Stimulated activated naive B cell treated with anti-CD40 and anti-IgM and Interleukin-4, amounts not matched to agents 10 μg/mL and 1 μg/mL and 100 μg/mL, for 72 hours (primary cell): Measurements from ENCODE around the gene HOXD13.

ENCODE experiments used
- ATAC-seq, 2 donors: fragments of 150-1000 bp; cut with Tn5 transposase; replicated peaks; 2 replicates each; pipeline ENCODE4 v1.10.0; 2021; ENCODE audit warnings: moderate library complexity in 1 of 2
- DNase-seq: peaks from one replicate; pipeline ENCODE4 v3.0.0; 2021
- H3K27ac Mint-ChIP-seq: one replicate; pipeline ENCODE4 v1.8.0; 2022; ENCODE audit warnings: mild to moderate bottlenecking, mixed read lengths
- H3K27me3 Mint-ChIP-seq, 2 donors: one replicate each; pipeline ENCODE4 v1.8.0; 2022; ENCODE audit warnings: mixed read lengths in 2 of 2
- H3K36me3 Mint-ChIP-seq, 2 donors: one replicate each; pipeline ENCODE4 v1.8.0; 2022; ENCODE audit warnings: mixed read lengths in 2 of 2, mild to moderate bottlenecking in 1 of 2
- H3K4me1 Mint-ChIP-seq, 2 donors: one replicate each; pipeline ENCODE4 v1.8.0; 2022; ENCODE audit warnings: mixed read lengths in 2 of 2, mild to moderate bottlenecking in 1 of 2
- H3K4me3 Mint-ChIP-seq, 2 donors: one replicate each; pipeline ENCODE4 v1.8.0; 2022; ENCODE audit warnings: mild to moderate bottlenecking in 2 of 2, mixed read lengths in 2 of 2, moderate library complexity in 1 of 2
- H3K9me3 Mint-ChIP-seq, 2 donors: one replicate each; pipeline ENCODE4 v1.8.0; 2022; ENCODE audit warnings: mixed read lengths in 2 of 2, mild to moderate bottlenecking in 1 of 2

The HOXD13 gene

DNA sequence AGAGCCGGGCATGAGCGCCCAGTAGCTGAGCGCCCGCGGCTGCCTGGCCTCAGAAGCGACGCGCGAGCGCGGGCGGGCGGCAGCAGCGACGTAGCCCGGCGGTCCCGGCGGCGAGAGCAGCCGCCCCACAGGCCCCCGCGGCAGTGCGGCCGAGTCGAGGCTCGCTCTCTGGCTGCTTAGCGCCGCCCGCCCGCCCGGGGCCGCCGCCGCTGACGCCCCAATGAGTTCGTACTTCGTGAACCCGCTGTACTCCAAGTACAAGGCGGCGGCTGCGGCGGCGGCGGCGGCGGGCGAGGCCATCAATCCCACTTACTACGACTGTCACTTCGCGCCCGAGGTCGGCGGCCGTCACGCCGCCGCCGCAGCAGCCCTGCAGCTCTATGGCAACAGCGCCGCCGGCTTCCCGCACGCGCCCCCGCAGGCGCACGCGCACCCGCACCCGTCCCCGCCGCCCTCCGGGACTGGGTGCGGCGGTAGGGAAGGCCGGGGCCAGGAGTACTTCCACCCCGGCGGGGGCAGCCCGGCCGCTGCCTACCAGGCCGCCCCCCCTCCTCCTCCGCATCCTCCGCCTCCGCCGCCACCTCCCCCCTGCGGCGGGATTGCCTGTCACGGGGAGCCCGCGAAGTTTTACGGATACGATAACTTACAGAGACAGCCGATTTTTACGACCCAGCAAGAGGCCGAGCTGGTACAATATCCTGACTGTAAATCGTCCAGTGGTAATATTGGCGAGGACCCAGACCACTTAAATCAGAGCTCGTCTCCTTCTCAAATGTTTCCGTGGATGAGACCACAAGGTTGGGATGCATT, 37.8 kb downstream of the HOXD13 start:
- H3K4me3 Mint-ChIP-seq: peak overlapping the region; percentile 53 to 71
- peaks cover 0 to 2% of the 10 kb centered on the region in 2 donors for H3K9me3 Mint-ChIP-seq
- peaks cover 67 to 75% of the 10 kb centered on the region in 2 donors for H3K27me3 Mint-ChIP-seq
- DNase-seq (no peak), ATAC-seq (no peak)
- H3K36me3 Mint-ChIP-seq: peaks cover 1 to 6% of the 10 kb centered on the region in 2 donors
- peaks cover 14 to 37% of the 10 kb centered on the region in 2 donors for H3K4me1 Mint-ChIP-seq
- H3K27ac Mint-ChIP-seq: peak overlapping the region; percentile 85

DNA sequence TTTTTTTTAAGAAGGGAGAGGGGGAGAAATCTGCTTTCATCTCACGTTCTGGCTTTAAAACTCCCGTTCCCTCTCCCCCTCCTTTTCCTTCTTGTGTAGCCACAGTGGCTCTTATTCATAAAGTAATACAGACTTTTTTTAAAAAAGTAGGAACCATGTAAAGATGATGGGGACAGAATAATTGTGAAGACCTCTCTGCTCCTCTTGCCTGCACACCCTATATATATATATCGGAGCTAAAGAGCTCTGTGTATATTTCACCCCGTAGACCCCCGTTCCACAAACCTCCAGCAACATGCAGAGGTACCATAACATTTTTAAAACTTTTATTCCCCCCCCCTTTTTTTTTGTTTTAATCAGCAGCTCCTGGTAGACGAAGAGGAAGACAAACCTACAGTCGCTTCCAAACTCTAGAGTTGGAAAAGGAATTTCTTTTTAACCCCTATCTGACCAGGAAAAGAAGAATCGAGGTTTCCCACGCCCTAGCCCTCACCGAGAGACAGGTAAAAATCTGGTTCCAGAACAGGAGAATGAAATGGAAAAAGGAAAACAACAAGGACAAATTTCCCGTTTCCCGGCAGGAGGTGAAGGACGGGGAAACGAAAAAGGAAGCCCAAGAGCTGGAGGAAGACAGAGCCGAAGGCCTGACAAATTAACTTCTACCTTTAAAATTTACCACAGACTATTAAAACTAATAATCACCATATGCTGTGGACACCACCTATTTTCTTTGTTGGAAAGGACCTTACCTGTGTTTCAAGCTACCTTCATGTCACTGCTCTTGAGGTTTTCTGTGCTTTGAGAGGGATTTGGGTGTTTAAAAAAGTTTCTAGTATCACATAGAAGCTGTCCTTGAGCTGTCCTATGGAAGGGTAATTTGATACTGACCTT, 38.7 kb downstream of the HOXD13 start:
- H3K27ac Mint-ChIP-seq: peak overlapping the region; percentile 85
- H3K36me3 Mint-ChIP-seq: peaks cover 1 to 10% of the 10 kb centered on the region in 2 donors
- peaks cover 2 to 4% of the 10 kb centered on the region in 2 donors for H3K9me3 Mint-ChIP-seq

GRCh38 chr2:176131848-176132158, 39.3 kb downstream of the HOXD13 start:
- no peak for DNase-seq
- ATAC-seq: no peak
- Mint-ChIP-seq H3K4me1 (peaks cover 21 to 46% of the 10 kb centered on the region in 2 donors), H3K9me3 (peaks cover 2 to 4% of the 10 kb centered on the region in 2 donors), H3K36me3 (peaks cover 1 to 10% of the 10 kb centered on the region in 2 donors), H3K27me3 (peaks cover 67 to 78% of the 10 kb centered on the region in 2 donors), H3K27ac (no peak overlapping the region), H3K4me3 (no peak overlapping the region)

More for the DNA sequence above, 38.7 kb downstream of the HOXD13 start:
- Mint-ChIP-seq H3K27me3 (peaks cover 68 to 75% of the 10 kb centered on the region in 2 donors), H3K4me1 (peaks cover 21 to 45% of the 10 kb centered on the region in 2 donors), H3K4me3 (peak overlapping the region; percentile 48 to 56)
- DNase-seq (no peak), ATAC-seq (no peak)

- Mint-ChIP-seq H3K27ac (peak overlapping the region; percentile 15), H3K27me3 (peaks cover 67 to 84% of the 10 kb centered on the region in 2 donors), H3K4me1 (peaks cover 22 to 46% of the 10 kb centered on the region in 2 donors), H3K9me3 (peaks cover 2 to 4% of the 10 kb centered on the region in 2 donors), H3K36me3 (peaks cover 1 to 10% of the 10 kb centered on the region in 2 donors), H3K4me3 (peak overlapping the region; percentile 48 to 74)
- DNase-seq (no peak), ATAC-seq (no peak)
Observed at GRCh38 chr2:176132205-176133171, 40.0 kb downstream of the HOXD13 start.

GRCh38 chr2:176133389-176133788, 40.9 kb downstream of the HOXD13 start:
- Mint-ChIP-seq H3K36me3 (peaks cover 3 to 12% of the 10 kb centered on the region in 2 donors), H3K4me3 (no peak overlapping the region), H3K27me3 (peaks cover 66 to 84% of the 10 kb centered on the region in 2 donors)

GRCh38 chr2:176134035-176134434, 41.5 kb downstream of the HOXD13 start:
- no peak for ATAC-seq
- H3K9me3 Mint-ChIP-seq: peaks cover 4 to 5% of the 10 kb centered on the region in 2 donors
- H3K27ac Mint-ChIP-seq: no peak overlapping the region
- peaks cover 4 to 12% of the 10 kb centered on the region in 2 donors for H3K36me3 Mint-ChIP-seq
- DNase-seq: no peak
- H3K4me1 Mint-ChIP-seq: peaks cover 19 to 37% of the 10 kb centered on the region in 2 donors
- peaks cover 67 to 84% of the 10 kb centered on the region in 2 donors for H3K27me3 Mint-ChIP-seq
- H3K4me3 Mint-ChIP-seq: no peak overlapping the region

More at GRCh38 chr2:176133389-176133788, 40.9 kb downstream of the HOXD13 start:
- peaks cover 22 to 41% of the 10 kb centered on the region in 2 donors for H3K4me1 Mint-ChIP-seq
- no peak for DNase-seq
- no peak overlapping the region for H3K27ac Mint-ChIP-seq
- no peak for ATAC-seq
- peaks cover 4% of the 10 kb centered on the region in 2 donors for H3K9me3 Mint-ChIP-seq

DNA sequence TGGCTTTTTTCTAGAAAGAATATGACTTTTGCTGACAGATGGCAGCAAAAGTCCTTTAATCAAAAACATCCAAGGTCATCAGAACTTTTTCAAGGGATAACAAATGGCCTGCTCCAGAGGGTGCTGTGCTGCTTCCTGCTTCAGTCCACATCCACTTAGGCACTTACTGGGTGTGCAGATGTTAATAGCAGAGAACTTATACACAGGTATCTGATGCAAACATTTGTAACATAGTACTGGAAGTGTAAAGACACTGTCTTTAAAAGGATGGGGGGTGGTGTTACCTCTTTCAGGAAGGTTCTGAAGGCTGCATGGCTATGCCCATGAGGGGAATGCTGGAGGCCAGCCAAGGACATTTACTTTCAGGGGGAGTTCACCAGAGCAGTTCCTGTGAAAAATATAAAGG, 42.5 kb downstream of the HOXD13 start:
- peaks cover 4 to 11% of the 10 kb centered on the region in 2 donors for H3K36me3 Mint-ChIP-seq
- peaks cover 69 to 89% of the 10 kb centered on the region in 2 donors for H3K27me3 Mint-ChIP-seq
- H3K4me3 Mint-ChIP-seq: no peak overlapping the region
- ATAC-seq (no peak), DNase-seq (no peak)
- H3K27ac Mint-ChIP-seq: peak overlapping the region; percentile 56
- H3K9me3 Mint-ChIP-seq: peaks cover 4 to 6% of the 10 kb centered on the region in 2 donors
- peaks cover 19 to 32% of the 10 kb centered on the region in 2 donors for H3K4me1 Mint-ChIP-seq

DNA sequence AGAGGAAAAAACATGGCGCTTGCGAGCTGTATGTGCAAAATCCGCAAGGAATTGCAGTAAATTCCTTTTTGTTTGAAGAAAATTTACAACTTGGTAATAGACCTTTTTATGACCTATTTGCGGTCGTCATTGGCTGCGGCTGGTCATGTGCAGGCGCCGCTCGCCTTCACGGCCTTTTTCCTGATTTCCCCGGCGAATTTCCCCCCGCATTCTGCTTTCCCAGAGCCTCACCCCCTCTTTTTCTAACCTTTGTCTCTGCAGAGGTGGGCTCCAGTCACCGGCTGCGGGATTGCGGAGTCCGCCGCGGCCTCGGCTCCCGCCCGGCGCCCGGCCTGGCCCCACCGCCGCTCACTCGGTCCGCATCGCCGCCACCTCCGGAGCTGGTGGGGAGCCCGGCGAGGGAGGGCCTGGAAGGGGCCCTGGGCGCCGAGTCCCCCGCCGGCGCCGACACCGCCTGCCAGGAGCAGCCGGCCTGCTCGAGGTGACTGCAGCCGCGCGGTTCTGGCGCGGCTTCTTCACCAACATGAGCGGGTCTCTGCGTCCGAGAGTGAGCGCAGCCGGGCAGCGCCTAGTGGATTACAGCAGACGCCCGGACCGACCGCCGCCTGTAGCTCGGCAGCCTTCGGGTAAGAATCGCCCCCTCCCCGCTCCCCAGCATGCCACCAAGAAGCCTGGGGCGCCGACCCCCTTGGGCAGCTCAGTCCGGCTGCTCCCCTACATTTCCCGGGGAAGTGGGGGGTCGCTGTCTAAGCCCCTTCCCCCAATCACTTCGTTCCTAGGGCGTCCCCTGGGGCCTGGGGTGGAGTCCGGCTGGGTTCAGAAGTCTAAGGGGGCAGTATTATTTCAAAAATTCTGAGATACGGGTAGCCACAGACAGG, 44.1 kb downstream of the HOXD13 start:
- H3K9me3 Mint-ChIP-seq: peaks cover 4 to 6% of the 10 kb centered on the region in 2 donors
- peaks cover 4 to 11% of the 10 kb centered on the region in 2 donors for H3K36me3 Mint-ChIP-seq
- ATAC-seq (no peak), DNase-seq (no peak)
- H3K27me3 Mint-ChIP-seq: peaks cover 69 to 90% of the 10 kb centered on the region in 2 donors
- H3K4me1 Mint-ChIP-seq: peaks cover 19 to 31% of the 10 kb centered on the region in 2 donors
- H3K27ac Mint-ChIP-seq: peak overlapping the region; percentile 11
- H3K4me3 Mint-ChIP-seq: peak overlapping the region in 1 of 2 donors; percentile 10

- DNase-seq (no peak), ATAC-seq (no peak)
- peaks cover 18 to 29% of the 10 kb centered on the region in 2 donors for H3K4me1 Mint-ChIP-seq
- H3K4me3 Mint-ChIP-seq: peak overlapping the region in 1 of 2 donors; percentile 6
- peaks cover 4 to 6% of the 10 kb centered on the region in 2 donors for H3K9me3 Mint-ChIP-seq
- H3K27me3 Mint-ChIP-seq: peaks cover 68 to 93% of the 10 kb centered on the region in 2 donors
- peaks cover 4 to 11% of the 10 kb centered on the region in 2 donors for H3K36me3 Mint-ChIP-seq
- H3K27ac Mint-ChIP-seq: no peak overlapping the region
Observed at GRCh38 chr2:176137252-176137580, 44.7 kb downstream of the HOXD13 start.

DNA sequence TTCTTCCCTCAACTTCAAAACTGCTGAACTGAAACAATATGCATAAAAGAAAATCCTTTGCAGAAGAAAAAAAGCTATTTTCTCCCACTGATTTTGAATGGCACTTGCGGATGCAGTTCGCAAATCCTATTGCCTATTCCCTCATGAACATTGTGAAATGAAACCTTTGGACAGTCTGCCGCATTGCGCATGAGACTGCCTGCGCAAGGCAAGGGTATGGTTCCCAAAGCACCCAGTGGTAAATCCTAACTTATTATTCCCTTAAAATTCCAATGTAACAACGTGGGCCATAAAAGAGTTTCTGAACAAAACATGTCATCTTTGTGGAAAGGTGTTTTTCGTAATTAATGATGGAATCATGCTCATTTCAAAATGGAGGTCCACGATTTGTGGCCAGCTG, 45.4 kb downstream of the HOXD13 start:
- peaks cover 15 to 25% of the 10 kb centered on the region in 2 donors for H3K4me1 Mint-ChIP-seq
- H3K9me3 Mint-ChIP-seq: peaks cover 4 to 5% of the 10 kb centered on the region in 2 donors
- peaks cover 64 to 93% of the 10 kb centered on the region in 2 donors for H3K27me3 Mint-ChIP-seq
- peaks cover 3 to 8% of the 10 kb centered on the region in 2 donors for H3K36me3 Mint-ChIP-seq
- H3K27ac Mint-ChIP-seq: no peak overlapping the region
- no peak for ATAC-seq
- H3K4me3 Mint-ChIP-seq: no peak overlapping the region
- DNase-seq: no peak

DNA sequence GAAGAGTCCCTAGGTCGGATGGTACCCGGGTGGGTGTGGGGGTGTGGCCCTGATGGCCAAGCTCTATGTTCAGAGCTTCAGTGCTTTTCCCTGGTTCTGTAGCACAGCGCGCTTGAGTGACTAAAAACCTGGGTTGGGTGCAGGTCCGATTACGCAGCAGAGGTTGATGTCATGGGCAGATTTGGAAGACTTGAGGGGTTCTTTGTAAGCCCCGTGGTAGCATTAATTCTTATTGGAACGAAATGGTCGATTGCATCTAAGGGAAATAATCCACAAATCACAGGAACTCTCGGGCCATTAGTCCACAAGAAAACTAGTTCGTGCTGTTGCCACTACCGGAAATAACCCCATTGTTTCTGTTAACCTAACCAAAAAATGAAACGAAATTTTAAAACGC, 46.0 kb downstream of the HOXD13 start:
- Mint-ChIP-seq H3K36me3 (peaks cover 3 to 8% of the 10 kb centered on the region in 2 donors), H3K27ac (peak overlapping the region; percentile 33), H3K9me3 (peaks cover 4% of the 10 kb centered on the region in 2 donors), H3K27me3 (peaks cover 64 to 93% of the 10 kb centered on the region in 2 donors), H3K4me1 (peaks cover 15 to 25% of the 10 kb centered on the region in 2 donors), H3K4me3 (peak overlapping the region in 1 of 2 donors; percentile 43)
- ATAC-seq (no peak), DNase-seq (no peak)

DNA sequence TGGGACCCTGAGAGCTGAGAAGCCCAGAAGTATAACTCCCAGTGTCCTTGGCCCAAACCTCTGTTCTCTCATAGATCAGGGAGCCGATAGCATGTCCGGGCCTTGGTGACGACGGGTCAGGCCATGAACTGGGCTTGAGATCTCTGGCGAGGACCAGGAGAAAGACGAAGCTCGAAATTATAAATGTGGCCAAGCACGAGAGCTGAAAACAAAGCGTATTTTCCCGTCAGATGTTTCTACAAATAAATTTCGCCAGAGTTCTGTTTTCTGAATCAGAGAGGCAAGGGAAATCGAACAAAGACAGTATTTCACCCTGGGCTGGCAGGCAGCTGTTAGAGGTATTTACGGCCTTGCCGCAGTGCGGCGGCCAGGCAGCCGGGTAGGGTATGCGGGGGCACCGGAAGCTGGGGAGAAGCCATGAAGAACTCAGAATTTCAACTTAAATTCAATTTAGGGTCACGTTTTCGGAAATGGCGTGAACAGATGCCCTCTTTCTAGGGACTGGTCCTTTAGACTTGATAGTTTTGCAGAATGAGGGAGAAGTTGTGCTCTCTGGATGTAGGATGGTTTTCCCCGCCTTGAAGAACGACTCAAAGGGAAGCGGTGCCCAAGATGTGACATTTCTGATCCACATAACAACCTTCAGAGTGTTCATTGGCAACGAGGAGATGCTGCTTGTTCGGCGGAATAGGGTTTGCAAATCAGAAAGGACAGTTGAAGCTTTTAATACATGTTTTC, 46.6 kb downstream of the HOXD13 start:
- peaks cover 3 to 8% of the 10 kb centered on the region in 2 donors for H3K36me3 Mint-ChIP-seq
- peak overlapping the region; percentile 9 to 11 for H3K4me3 Mint-ChIP-seq
- peaks cover 63 to 93% of the 10 kb centered on the region in 2 donors for H3K27me3 Mint-ChIP-seq
- peaks cover 15 to 25% of the 10 kb centered on the region in 2 donors for H3K4me1 Mint-ChIP-seq
- ATAC-seq (no peak), DNase-seq (no peak)
- H3K9me3 Mint-ChIP-seq: peaks cover 4% of the 10 kb centered on the region in 2 donors
- peak overlapping the region; percentile 33 for H3K27ac Mint-ChIP-seq
